Astrocyte (in vitro differentiated cells and primary cell): ENCODE data around the gene ATP11A.

ENCODE experiments used
- EZH2 ChIP-seq: IDR thresholded peaks from 2 replicates; pipeline ENCODE4 v1.6.1; 2012; ENCODE audit warnings: mild to moderate bottlenecking, low read length, inconsistent platforms; ENCODE audit not compliant: insufficient read depth
- TF ChIP-seq, protein P1 (sequence below): IDR thresholded peaks from 2 replicates; pipeline ENCODE4 v1.5.1; 2011; ENCODE audit warnings: low read depth, mild to moderate bottlenecking, inconsistent platforms, low read length, moderate library complexity; ENCODE audit not compliant: insufficient read depth

DNA sequence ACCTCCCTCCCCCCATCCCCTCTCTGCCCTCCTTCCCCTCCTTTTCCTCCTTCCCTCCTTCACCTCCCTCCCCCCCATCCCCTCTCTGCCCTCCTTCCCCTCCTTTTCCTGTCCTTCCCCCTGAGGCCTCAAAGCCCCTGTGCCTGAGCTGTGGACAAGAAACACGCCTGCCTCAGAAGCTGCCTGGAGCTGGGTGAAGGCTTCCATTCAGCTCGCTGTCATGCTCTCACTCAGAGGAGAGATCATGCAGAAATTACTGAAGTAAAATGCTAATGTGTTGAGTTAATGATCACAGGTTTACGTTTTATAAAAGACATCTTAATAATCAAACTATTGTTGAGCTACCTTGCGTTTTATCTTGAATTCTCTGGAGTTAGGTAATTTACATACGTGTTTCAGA, 114.5 kb downstream of the ATP11A start:
- TF ChIP-seq, protein P1, sequence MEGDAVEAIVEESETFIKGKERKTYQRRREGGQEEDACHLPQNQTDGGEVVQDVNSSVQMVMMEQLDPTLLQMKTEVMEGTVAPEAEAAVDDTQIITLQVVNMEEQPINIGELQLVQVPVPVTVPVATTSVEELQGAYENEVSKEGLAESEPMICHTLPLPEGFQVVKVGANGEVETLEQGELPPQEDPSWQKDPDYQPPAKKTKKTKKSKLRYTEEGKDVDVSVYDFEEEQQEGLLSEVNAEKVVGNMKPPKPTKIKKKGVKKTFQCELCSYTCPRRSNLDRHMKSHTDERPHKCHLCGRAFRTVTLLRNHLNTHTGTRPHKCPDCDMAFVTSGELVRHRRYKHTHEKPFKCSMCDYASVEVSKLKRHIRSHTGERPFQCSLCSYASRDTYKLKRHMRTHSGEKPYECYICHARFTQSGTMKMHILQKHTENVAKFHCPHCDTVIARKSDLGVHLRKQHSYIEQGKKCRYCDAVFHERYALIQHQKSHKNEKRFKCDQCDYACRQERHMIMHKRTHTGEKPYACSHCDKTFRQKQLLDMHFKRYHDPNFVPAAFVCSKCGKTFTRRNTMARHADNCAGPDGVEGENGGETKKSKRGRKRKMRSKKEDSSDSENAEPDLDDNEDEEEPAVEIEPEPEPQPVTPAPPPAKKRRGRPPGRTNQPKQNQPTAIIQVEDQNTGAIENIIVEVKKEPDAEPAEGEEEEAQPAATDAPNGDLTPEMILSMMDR: no peak
- TF ChIP-seq EZH2: no peak
